ENCODE results near the gene RHBDD1.
"Not testable (repeated sequence)": the region's sequence is repeated elsewhere in the genome, so short reads cannot be mapped to it uniquely, and the experiment has no call there.

The RHBDD1 gene

DNA sequence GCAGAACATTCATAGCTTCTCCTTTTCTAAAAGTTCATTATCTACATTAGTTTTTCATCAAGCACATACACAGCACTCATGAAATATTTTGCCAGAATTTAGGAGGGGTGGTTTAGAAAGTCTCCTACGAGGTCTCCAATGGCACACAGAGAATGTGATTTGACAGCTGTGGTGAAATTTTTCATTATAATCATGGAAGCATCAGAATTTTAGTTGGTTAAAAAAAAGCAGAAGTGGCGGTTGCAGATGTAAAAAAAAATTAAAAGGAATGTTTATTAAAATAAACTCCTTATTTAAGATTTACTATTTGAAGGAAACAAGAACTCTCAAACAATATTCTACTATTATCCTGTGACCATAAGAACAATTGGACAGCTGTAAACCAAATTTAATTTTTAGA, 10.8 kb upstream of the RHBDD1 start:
- H3K36me3 Mint-ChIP-seq (ENCODE audit: low read depth) = no peaks in the 10 kb centered on the region
- H3K4me3 Mint-ChIP-seq = no peak overlapping the region

GRCh38 chr2:226828191-226828590, 7.7 kb upstream of the RHBDD1 start:
- Mint-ChIP-seq H3K4me3 (no peak overlapping the region), H3K27ac (no peak overlapping the region), H3K9me3 (peaks cover 4% of the 10 kb centered on the region), H3K27me3 (ENCODE audit: low read depth) (no peaks in the 10 kb centered on the region), H3K36me3 (ENCODE audit: low read depth) (no peaks in the 10 kb centered on the region), H3K4me1 (no peaks in the 10 kb centered on the region)
- TF ChIP-seq, protein P1, sequence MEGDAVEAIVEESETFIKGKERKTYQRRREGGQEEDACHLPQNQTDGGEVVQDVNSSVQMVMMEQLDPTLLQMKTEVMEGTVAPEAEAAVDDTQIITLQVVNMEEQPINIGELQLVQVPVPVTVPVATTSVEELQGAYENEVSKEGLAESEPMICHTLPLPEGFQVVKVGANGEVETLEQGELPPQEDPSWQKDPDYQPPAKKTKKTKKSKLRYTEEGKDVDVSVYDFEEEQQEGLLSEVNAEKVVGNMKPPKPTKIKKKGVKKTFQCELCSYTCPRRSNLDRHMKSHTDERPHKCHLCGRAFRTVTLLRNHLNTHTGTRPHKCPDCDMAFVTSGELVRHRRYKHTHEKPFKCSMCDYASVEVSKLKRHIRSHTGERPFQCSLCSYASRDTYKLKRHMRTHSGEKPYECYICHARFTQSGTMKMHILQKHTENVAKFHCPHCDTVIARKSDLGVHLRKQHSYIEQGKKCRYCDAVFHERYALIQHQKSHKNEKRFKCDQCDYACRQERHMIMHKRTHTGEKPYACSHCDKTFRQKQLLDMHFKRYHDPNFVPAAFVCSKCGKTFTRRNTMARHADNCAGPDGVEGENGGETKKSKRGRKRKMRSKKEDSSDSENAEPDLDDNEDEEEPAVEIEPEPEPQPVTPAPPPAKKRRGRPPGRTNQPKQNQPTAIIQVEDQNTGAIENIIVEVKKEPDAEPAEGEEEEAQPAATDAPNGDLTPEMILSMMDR (IDR thresholded peaks at IDR 0.05; ENCODE audit: unreplicated experiment in 3 of 3) = no peak

More for the DNA sequence above, 10.8 kb upstream of the RHBDD1 start:
- H3K27me3 Mint-ChIP-seq (ENCODE audit: low read depth) = no peaks in the 10 kb centered on the region
- H3K27ac Mint-ChIP-seq = no peak overlapping the region
- TF ChIP-seq, protein P1 (IDR thresholded peaks at IDR 0.05; ENCODE audit: unreplicated experiment in 3 of 3) = no peak
- H3K4me1 Mint-ChIP-seq = no peaks in the 10 kb centered on the region
- no peaks in the 10 kb centered on the region for H3K9me3 Mint-ChIP-seq

DNA sequence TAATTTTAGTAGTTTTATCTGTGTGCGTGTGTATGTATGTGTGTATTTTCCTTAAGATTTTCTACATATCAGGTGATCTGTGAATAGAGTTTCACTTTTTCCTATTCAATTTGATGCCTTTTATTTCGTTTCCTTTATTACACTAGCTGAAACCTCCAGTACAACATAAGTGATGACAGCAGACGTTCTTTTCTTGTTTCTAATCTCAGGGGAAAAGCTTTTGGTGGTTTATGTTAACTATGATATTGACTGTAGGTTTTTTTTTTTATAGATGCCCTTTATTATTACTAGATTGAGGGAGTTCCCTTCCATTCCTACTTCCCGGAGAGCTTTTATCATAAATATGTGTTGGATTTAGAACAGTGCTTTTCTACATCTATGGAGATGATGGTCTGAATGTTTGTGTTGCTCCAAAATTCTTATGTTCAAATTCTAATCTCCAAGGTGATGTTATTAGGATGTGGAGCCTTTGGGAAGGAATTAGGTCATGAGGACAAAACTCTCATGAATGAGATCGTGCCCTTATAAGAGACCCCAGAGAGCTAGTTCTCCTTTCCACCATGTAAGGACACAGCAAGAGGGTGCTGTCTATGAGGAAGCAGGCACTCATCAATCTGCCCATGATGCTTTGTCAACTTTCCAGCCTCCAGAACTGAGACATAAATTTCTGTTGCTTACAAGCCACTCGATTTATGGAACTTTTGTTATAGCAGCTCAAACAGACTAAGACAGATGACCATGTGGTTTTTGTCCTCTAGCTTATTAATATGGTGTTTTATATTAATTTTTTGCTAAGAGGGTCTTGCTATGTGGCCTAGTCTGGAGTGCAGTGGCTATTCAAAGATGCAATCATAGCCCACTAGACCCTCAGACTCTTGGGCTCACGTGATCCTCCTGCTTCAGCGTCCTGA, 5.9 kb upstream of the RHBDD1 start:
- Mint-ChIP-seq H3K4me3 (no peak overlapping the region), H3K36me3 (ENCODE audit: low read depth) (no peaks in the 10 kb centered on the region), H3K9me3 (peaks cover 4% of the 10 kb centered on the region), H3K27me3 (ENCODE audit: low read depth) (no peaks in the 10 kb centered on the region), H3K4me1 (no peaks in the 10 kb centered on the region), H3K27ac (no peak overlapping the region)
- TF ChIP-seq, protein P1 (IDR thresholded peaks at IDR 0.05; ENCODE audit: unreplicated experiment in 3 of 3) = no peak

GRCh38 chr2:226831266-226831665, 4.6 kb upstream of the RHBDD1 start:
- Mint-ChIP-seq H3K9me3 (peaks cover 4% of the 10 kb centered on the region), H3K27ac (no peak overlapping the region), H3K4me1 (no peaks in the 10 kb centered on the region), H3K36me3 (ENCODE audit: low read depth) (no peaks in the 10 kb centered on the region), H3K4me3 (no peak overlapping the region), H3K27me3 (ENCODE audit: low read depth) (no peaks in the 10 kb centered on the region)
- TF ChIP-seq, protein P1 (IDR thresholded peaks at IDR 0.05; ENCODE audit: unreplicated experiment in 3 of 3) = no peak

- peaks cover 5% of the 10 kb centered on the region for H3K4me1 Mint-ChIP-seq
- H3K4me3 Mint-ChIP-seq = no peak overlapping the region
- H3K36me3 Mint-ChIP-seq (ENCODE audit: low read depth) = no peaks in the 10 kb centered on the region
- H3K27ac Mint-ChIP-seq = no peak overlapping the region
- TF ChIP-seq, protein P1 (IDR thresholded peaks at IDR 0.05; ENCODE audit: unreplicated experiment in 3 of 3) = no peak
- no peaks in the 10 kb centered on the region for H3K27me3 Mint-ChIP-seq (ENCODE audit: low read depth)
- peaks cover 4% of the 10 kb centered on the region for H3K9me3 Mint-ChIP-seq
These were observed 3.8 kb upstream of the RHBDD1 start for GRCh38 chr2:226832061-226832460.

GRCh38 chr2:226834880-226835279, 974 bp upstream of the RHBDD1 start:
- Mint-ChIP-seq H3K4me1 (peaks cover 31% of the 10 kb centered on the region), H3K4me3 (peak overlapping the region in 2 of 3 experiments; percentile 94 to 98)
- not testable (repeated sequence) for H3K9me3 Mint-ChIP-seq; H3K27ac Mint-ChIP-seq; H3K36me3 Mint-ChIP-seq (ENCODE audit: low read depth); H3K27me3 Mint-ChIP-seq (ENCODE audit: low read depth)

All from nephron (organoid).